ENCODE results near the gene PIK3IP1. TPM values are rescaled to one million over a fixed set of nuclear protein-coding genes. Genes with fewer than 3 reads are reported as not detected.

Gene PIK3IP1
- total RNA-seq, 4 donors from 2014 or later = 12.7 to 35.1 (median 24.7) TPM

- no peak overlapping the region for H3K27ac ChIP-seq
- DNase-seq = no peak
- intact Hi-C loops (cut with DNase I; ENCODE audit: low total_unique reads) = no loop called here
- TF ChIP-seq CTCF (IDR thresholded peaks at IDR 0.05) (no peak), POLR2A (IDR thresholded peaks at IDR 0.05) (no peak)
- no peaks in the 10 kb centered on the region for H3K4me1 ChIP-seq
- no peaks in the 10 kb centered on the region for H3K27me3 ChIP-seq
- no peaks in the 10 kb centered on the region for H3K36me3 ChIP-seq
- H3K4me3 ChIP-seq = no peak overlapping the region
- no peaks in the 10 kb centered on the region for H3K9me3 ChIP-seq
Observed at GRCh38 chr22:31268281-31268680, 24.0 kb downstream of the PIK3IP1 start.

GRCh38 chr22:31263896-31264640 lies 28.2 kb downstream of the PIK3IP1 start:
- H3K4me1 ChIP-seq = no peaks in the 10 kb centered on the region
- no peaks in the 10 kb centered on the region for H3K36me3 ChIP-seq
- intact Hi-C loops (cut with DNase I; ENCODE audit: low total_unique reads) = no loop called here
- no peak overlapping the region for H3K4me3 ChIP-seq
- no peak for DNase-seq
- H3K9me3 ChIP-seq = no peaks in the 10 kb centered on the region
- TF ChIP-seq POLR2A (IDR thresholded peaks at IDR 0.05) (no peak), CTCF (IDR thresholded peaks at IDR 0.05) (no peak)
- H3K27me3 ChIP-seq = no peaks in the 10 kb centered on the region
- no peak overlapping the region for H3K27ac ChIP-seq

DNA sequence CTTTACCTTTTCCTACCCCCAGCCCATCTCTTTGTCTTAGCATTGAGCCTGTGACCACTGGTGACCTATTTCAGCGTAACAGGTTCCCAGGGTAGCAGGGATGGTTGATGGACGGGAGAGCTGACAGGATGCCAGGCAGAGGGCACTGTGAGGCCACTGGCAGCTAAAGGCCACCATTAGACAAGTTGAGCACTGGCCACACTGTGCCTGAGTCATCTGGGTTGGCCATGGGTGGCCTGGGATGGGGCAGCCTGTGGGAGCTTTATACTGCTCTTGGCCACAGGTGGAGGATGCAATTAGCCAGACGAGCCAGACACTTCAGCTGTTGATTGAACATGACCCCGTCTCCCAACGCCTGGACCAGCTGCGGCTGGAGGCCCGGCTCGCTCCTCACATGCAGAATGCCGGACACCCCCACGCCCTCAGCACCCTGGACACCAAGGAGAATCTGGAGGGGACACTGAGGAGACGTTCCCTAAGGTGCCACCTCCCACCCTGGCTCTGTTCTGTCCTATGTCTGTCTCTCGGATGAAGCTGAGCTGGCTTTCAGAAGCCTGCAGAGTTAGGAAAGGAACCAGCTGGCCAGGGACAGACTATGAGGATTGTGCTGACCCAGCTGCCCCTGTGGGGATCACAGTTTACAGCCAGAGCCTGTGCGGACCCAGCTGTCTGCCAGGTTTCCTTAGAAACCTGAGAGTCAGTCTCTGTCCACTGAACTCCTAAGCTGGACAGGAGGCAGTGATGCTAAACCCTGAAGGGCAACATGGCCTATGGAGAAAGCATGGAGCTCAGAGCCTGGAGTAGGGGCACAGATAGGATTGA lies 29.8 kb downstream of the PIK3IP1 start:
- no peaks in the 10 kb centered on the region for H3K9me3 ChIP-seq
- TF ChIP-seq CTCF (IDR thresholded peaks at IDR 0.05) (no peak), POLR2A (IDR thresholded peaks at IDR 0.05) (no peak)
- no peaks in the 10 kb centered on the region for H3K27me3 ChIP-seq
- H3K27ac ChIP-seq = no peak overlapping the region
- DNase-seq = no peak
- no peaks in the 10 kb centered on the region for H3K4me1 ChIP-seq
- intact Hi-C loops (cut with DNase I; ENCODE audit: low total_unique reads) = no loop called here
- no peaks in the 10 kb centered on the region for H3K36me3 ChIP-seq
- H3K4me3 ChIP-seq = no peak overlapping the region

DNA sequence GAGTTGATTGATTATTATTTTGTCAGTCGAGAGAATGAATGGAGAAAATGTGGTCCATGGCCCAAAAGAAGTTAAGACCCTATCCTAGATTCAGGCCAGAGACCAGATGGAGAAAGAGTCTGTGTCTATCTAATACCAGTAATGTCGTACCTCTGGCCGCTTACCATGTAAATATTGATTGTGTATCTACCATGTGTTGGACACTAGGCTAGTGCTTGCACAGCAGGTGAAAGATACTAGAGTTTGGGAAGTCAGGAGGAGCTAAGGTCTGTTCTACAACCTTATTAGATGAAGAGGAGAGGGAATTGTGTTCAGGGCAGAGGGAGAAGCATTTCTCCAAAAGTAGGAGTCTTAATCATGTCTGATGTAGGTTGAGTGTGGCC lies 31.8 kb downstream of the PIK3IP1 start:
- Histone ChIP-seq H3K27me3 (no peaks in the 10 kb centered on the region), H3K27ac (no peak overlapping the region), H3K4me3 (no peak overlapping the region), H3K4me1 (no peaks in the 10 kb centered on the region), H3K36me3 (no peaks in the 10 kb centered on the region), H3K9me3 (no peaks in the 10 kb centered on the region)
- TF ChIP-seq POLR2A (IDR thresholded peaks at IDR 0.05) = no peak
- TF ChIP-seq CTCF (IDR thresholded peaks at IDR 0.05) = no peak
- DNase-seq = no peak
- intact Hi-C loops (cut with DNase I; ENCODE audit: low total_unique reads) = no loop called here

DNA sequence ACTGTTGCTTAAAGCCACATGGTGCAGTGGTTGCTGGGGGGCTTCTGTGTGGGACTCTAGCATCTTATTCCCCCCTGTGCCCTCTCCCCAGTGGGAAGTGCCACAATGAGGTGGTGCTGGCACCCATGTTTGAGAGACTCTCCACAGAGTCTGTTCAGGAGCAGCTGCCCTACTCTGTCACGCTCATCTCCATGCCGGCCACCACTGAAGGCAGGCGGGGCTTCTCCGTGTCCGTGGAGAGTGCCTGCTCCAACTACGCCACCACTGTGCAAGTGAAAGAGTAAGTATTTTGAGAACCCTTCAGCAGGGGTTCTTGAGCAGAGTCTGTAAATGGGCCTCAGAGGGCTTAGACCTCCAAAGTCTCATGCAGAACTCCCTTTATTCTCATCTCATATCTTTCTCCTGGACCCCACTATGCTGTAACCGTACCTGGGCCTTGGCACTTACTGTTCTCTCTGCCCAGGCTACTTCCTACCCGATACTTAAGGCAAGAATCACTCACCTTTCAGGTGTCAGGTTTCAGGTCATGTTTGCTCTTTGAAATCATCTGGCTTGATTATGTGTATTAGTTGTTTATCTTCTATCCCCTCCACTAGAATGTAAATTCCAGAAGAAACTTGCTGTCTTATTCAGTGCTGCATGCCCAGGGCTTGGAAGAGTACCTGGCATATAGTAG lies 32.4 kb downstream of the PIK3IP1 start:
- H3K4me3 ChIP-seq = no peak overlapping the region
- DNase-seq = no peak
- H3K36me3 ChIP-seq = no peaks in the 10 kb centered on the region
- no peaks in the 10 kb centered on the region for H3K9me3 ChIP-seq
- TF ChIP-seq POLR2A (IDR thresholded peaks at IDR 0.05) = no peak
- TF ChIP-seq CTCF (IDR thresholded peaks at IDR 0.05) = no peak
- H3K27ac ChIP-seq = no peak overlapping the region
- intact Hi-C loops (cut with DNase I; ENCODE audit: low total_unique reads) = no loop called here
- no peaks in the 10 kb centered on the region for H3K4me1 ChIP-seq
- no peaks in the 10 kb centered on the region for H3K27me3 ChIP-seq
